Kidney (tissue), 14 donors: ENCODE results near the gene TEX19. TPM values are rescaled to one million over a fixed set of nuclear protein-coding genes. Genes with fewer than 3 reads are reported as not detected.

Source experiments
- DNase-seq, 5 donors: peaks; one replicate each; pipeline ENCODE4 v3.0.0-alpha.2; 2013 to 2020
- FAIRE-seq: peaks from 2 replicates; lab custom pipeline; 2012; peaks lifted over from hg19 to GRCh38; lab: Jason Lieb, UNC
- H3K27ac ChIP-seq, 2 donors: one replicate each; pipeline ENCODE4 v1.7.0; 2013; ENCODE audit warnings: low read depth in 2 of 2, low read length in 2 of 2, inconsistent platforms in 1 of 2
- H3K27me3 ChIP-seq: one replicate; pipeline ENCODE4 v1.7.1; 2013; ENCODE audit warnings: low read length, inconsistent platforms; ENCODE audit not compliant: control insufficient read depth, insufficient read depth
- H3K36me3 ChIP-seq, 3 donors: one replicate each; pipeline versions ENCODE4 v1.7.0 to v1.7.1; 2013; ENCODE audit warnings: low read length in 3 of 3, control low read depth in 1 of 3, inconsistent platforms in 1 of 3; ENCODE audit not compliant: insufficient read depth in 3 of 3, control insufficient read depth in 2 of 3
- H3K4me1 ChIP-seq, 3 donors: one replicate each; pipeline versions ENCODE4 v1.7.0 to v1.7.1; 2013; ENCODE audit warnings: low read length in 3 of 3, inconsistent platforms in 1 of 3, low read depth in 1 of 3; ENCODE audit not compliant: control insufficient read depth in 2 of 3, insufficient read depth in 2 of 3
- H3K4me3 ChIP-seq, 3 donors: one replicate each; pipeline versions ENCODE4 v1.7.0 to v1.8.1; 2013; ENCODE audit warnings: low read length in 3 of 3, control low read depth in 1 of 3, inconsistent platforms in 1 of 3
- H3K9ac ChIP-seq, 3 donors: one replicate each; pipeline versions ENCODE4 v1.7.0 to v1.7.1; 2013; ENCODE audit warnings: low read length in 3 of 3, control low read depth in 1 of 3, inconsistent platforms in 1 of 3
- H3K9me3 ChIP-seq, 3 donors: one replicate each; pipeline versions ENCODE4 v1.7.0 to v1.7.1; 2013; ENCODE audit warnings: low read length in 3 of 3, control low read depth in 1 of 3, inconsistent platforms in 1 of 3; ENCODE audit not compliant: control insufficient read depth in 2 of 3, insufficient read depth in 1 of 3
- CTCF ChIP-seq: IDR thresholded peaks from 3 replicates; pipeline ENCODE4 v1.5.1; 2012; ENCODE audit warnings: mild to moderate bottlenecking, moderate library complexity, borderline replicate concordance; ENCODE audit not compliant: insufficient read depth; ENCODE audit errors: extremely low read depth
- intact Hi-C: fragments of 100-400 bp; cut with DNase I; formaldehyde crosslinking; loops from one replicate; pipeline ENCODE4 v1.11.1; 2022
- polyA plus RNA-seq: library from polyadenylated mRNA; stranded (reverse); fragments of 350-450 nt; fragmentation: Illumina TruSeq; extraction: RNeasy Lipid Tissue Mini Kit (QIAGEN cat#74804); gene quantifications from one replicate; pipeline ENCODE4 v1.2.3, GENCODE V29; 2014; ENCODE audit warnings: low read depth, low replicate concordance; ENCODE audit not compliant: insufficient read depth
- total RNA-seq: library from RNA; stranded (reverse); fragmentation: NEBNext Ultra II Directional; extraction: Animal tissue kit (Norgen Biotek cat#: 25700); gene quantifications from one replicate; pipeline ENCODE4 v1.2.1, GENCODE V29; 2021
- donor health status: control.
- donor health status: control.
- donor health status: control.
- donor health status: control.
- donor health status: control.
- donor health status: DM: yes; HTN: yes; CAD: no.
- donor health status: Normal renal cell carcinoma (clear cell type).

The TEX19 gene
- total and polyA plus RNA-seq, 2 donors from 2014 or later = not detected

GRCh38 chr17:82314727-82315605 is 44.1 kb upstream of the TEX19 start:
- Histone ChIP-seq H3K4me1 (no peaks in the 10 kb centered on the region), H3K4me3 (no peak overlapping the region), H3K9me3 (no peaks in the 10 kb centered on the region), H3K36me3 (no peaks in the 10 kb centered on the region), H3K27me3 (no peaks in the 10 kb centered on the region), H3K9ac (no peak overlapping the region), H3K27ac (no peak overlapping the region)
- DNase-seq (peak in 1 of 5 donors; percentile 59), FAIRE-seq (no peak)
- no peak for TF ChIP-seq CTCF
- intact Hi-C loops = no loop called here

DNA sequence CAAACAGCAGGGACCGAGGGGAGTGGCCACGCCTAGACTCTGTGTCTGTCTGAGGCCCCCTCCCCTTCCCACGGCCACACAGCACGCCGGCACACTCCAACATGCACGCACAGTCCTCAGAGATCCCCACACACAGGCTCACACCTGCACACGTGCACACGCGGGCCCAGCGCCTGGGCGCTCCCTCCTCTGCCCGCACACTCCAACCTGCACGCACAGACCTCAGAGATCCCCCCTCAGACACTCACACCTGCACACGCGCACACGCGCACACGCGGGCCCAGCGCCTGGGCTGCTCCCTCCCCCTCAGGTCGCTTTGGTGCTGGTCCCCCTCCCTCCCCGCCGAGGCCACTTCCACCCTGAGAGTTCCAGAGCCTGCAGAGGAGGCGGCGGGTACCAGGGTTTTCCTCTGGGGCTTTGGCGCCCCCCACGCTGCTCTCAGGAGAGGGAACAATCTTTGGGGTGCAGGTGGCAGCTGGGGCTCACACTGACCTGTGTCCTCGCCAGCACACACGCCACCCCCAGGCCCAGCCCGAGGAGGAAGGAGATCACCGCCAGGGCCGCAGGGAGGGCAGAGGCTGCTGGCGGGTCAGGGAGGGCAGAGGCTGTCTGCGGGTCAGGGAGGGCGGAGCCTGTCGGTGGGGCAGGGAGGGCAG is 43.2 kb upstream of the TEX19 start:
- no peak for TF ChIP-seq CTCF
- intact Hi-C loops = no loop called here
- DNase-seq (peak in 2 of 5 donors; percentile 48 to 77), FAIRE-seq (no peak)
- H3K36me3 ChIP-seq = no peaks in the 10 kb centered on the region
- no peak overlapping the region for H3K27ac ChIP-seq
- H3K4me3 ChIP-seq = no peak overlapping the region
- no peaks in the 10 kb centered on the region for H3K9me3 ChIP-seq
- H3K4me1 ChIP-seq = no peaks in the 10 kb centered on the region
- H3K9ac ChIP-seq = no peak overlapping the region
- H3K27me3 ChIP-seq = no peaks in the 10 kb centered on the region

DNA sequence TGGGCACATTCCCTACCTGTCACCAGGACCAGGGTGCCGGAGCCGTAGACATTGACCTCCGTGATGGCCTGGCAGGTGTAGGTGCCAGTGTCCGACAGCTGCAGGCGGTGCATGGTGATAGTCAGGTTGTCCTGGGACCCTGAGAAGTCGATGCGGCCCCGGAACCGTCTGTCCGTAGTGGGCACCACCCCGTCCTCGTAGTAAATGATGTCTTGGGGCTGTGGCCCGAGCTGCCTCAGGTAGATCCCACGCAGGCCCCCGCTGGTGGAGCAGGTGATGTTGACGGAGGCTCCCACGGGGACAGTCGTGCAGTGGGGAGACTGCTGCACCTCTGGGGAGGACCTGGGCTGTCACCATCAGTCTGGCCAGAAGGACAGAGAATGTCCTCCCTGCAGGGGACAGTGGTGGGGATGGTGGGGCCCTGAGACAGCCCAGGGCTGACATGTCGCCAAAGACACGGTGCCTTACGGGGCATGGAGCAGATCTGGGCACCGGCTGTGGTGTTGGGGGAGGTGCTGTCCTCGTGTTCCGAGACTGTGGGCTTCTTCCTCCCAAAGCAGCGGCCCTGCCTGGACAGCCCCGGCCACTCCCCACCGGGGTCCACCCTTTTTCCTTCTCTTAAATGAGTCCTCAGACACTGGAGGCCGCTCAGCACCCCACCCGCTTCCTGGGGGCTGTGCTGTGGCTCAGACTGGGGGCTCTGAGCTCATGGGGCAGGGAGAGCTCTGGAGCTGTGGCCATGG is 42.2 kb upstream of the TEX19 start:
- Histone ChIP-seq H3K9ac (no peak overlapping the region), H3K36me3 (no peaks in the 10 kb centered on the region), H3K4me3 (no peak overlapping the region), H3K9me3 (no peaks in the 10 kb centered on the region), H3K27me3 (no peaks in the 10 kb centered on the region), H3K4me1 (no peaks in the 10 kb centered on the region), H3K27ac (no peak overlapping the region)
- no peak for TF ChIP-seq CTCF
- DNase-seq (peak in 1 of 5 donors; percentile 48), FAIRE-seq (no peak)
- intact Hi-C loops = no loop called here
